ENCODE results near the gene TMEM171. TPM values are rescaled to one million over a fixed set of nuclear protein-coding genes. Genes with fewer than 3 reads are reported as not detected.

Gene TMEM171
- total and polyA plus RNA-seq, 2 of the 8 experiments (the other 6 are each of a cell fraction or from before 2014, with no cell fraction given): 1.0 to 2.2 TPM

DNA sequence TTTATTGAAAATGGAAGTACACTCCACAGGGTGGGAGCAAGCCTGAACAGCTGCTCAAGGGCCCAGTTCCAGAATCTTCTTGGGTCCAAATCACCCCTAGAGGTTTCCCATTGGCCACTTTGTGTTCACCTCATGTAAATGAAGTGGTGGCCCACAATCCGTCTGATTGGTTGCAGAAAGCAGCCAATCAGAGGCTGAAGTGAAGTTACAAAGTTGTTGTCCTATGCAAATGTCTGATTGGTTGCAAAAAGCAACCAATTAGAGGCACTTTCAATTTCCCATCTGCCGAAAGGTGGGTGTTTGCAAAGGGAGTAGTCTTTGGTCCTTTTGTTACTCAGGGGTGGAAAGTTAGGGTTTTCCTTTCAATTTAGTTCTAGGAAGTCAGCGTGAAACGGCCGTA lies 8.8 kb downstream of the TMEM171 start:
- ChIA-PET CTCF (ENCODE audit: partially characterized antibody) (interaction anchor here (0.5 to 0.7 kb wide), 3 partner anchors 32 to 131 kb away, joined by 3 read pairs; no protein-coding TSS in a partner anchor), POLR2A (ENCODE audit: partially characterized antibody) (no interaction called here)
- Histone ChIP-seq H4K20me1 (replicated peaks in 1 of 2; ENCODE audit: control insufficient read depth in 1 of 2, insufficient read depth in 2 of 2, low read length in 2 of 2) (no peaks in the 10 kb centered on the region), H3K4me2 (ENCODE audit: insufficient read depth in 1 of 2, low read depth in 2 of 2, low read length in 2 of 2) (no peak overlapping the region), H2BK20ac (ENCODE audit: low read length) (no peak overlapping the region), H3K23ac (ENCODE audit: insufficient read length) (no peak overlapping the region), H3K9me3 (ENCODE audit: insufficient read depth in 2 of 2, low read depth in 1 of 2, low read length in 1 of 2) (no peaks in the 10 kb centered on the region), H4K5ac (ENCODE audit: insufficient read length, low read depth, low read length) (no peak overlapping the region), H2AK5ac (ENCODE audit: low read depth, low read length) (no peak overlapping the region), H3K4ac (replicated peaks; ENCODE audit: insufficient read length, low read depth, low read length) (no peak overlapping the region), H3K4me3 (ENCODE audit: extremely low read depth in 1 of 4, insufficient read depth in 2 of 4, low read depth in 3 of 4, low read length in 4 of 4) (no peak overlapping the region), H3K4me1 (replicated peaks in 1 of 4; ENCODE audit: control insufficient read depth in 3 of 4, insufficient read depth in 4 of 4, low read length in 3 of 4) (peaks cover 0 to 4% (median 1%) of the 10 kb centered on the region in 4 experiments; a peak in 2 of 7 replicates), H4K91ac (replicated peaks; ENCODE audit: insufficient read length, low read length) (no peak overlapping the region), H2BK5ac (ENCODE audit: low read depth, low read length) (no peak overlapping the region), H3K14ac (ENCODE audit: insufficient read length) (no peak overlapping the region), H3K27me3 (replicated peaks in 1 of 4; ENCODE audit: control insufficient read depth in 3 of 4, extremely low read depth in 1 of 4, insufficient read depth in 3 of 4, low read length in 3 of 4) (no peaks in the 10 kb centered on the region; a peak in 1 of 7 replicates), H3K9ac (replicated peaks in 1 of 4; ENCODE audit: extremely low read depth in 1 of 4, low read depth in 3 of 4, low read length in 3 of 4) (no peak overlapping the region), H3K56ac (replicated peaks; ENCODE audit: insufficient read length, low read depth, low read length) (no peak overlapping the region), H4K8ac (ENCODE audit: extremely low read depth, insufficient read depth, low read length) (no peak overlapping the region), H2BK12ac (ENCODE audit: low read depth, low read length) (no peak overlapping the region), H2BK120ac (replicated peaks; ENCODE audit: low read depth, low read length) (no peak overlapping the region), H2BK15ac (ENCODE audit: low read length) (no peak overlapping the region), H3K79me2 (ENCODE audit: control insufficient read depth in 1 of 2, insufficient read depth in 2 of 2, low read length in 2 of 2) (no peaks in the 10 kb centered on the region), H2AFZ (ENCODE audit: low read length) (no peak overlapping the region), H3K23me2 (ENCODE audit: low read depth, low read length) (no peaks in the 10 kb centered on the region), H3K36me3 (ENCODE audit: control insufficient read depth in 2 of 4, insufficient read depth in 4 of 4, low read length in 3 of 4) (no peaks in the 10 kb centered on the region), H3K79me1 (ENCODE audit: low read depth, low read length) (no peaks in the 10 kb centered on the region), H3K27ac (ENCODE audit: low read depth, low read length) (no peak overlapping the region), H3K18ac (ENCODE audit: extremely low read depth, low read length) (no peak overlapping the region)
- DNase-seq (ENCODE audit: low read depth in 1 of 2, low spot score in 2 of 2): peak in 1 of 2 experiments; percentile 29
- FAIRE-seq: no peak
- WGBS, 2 experiments (ENCODE audit: extremely low coverage in 1 of 2, insufficient coverage in 1 of 2, insufficient read length in 1 of 2, insufficient replicate concordance in 2 of 2, low coverage in 1 of 2, low lambda C conversion rate in 2 of 2, missing lambda C conversion rate in 1 of 2): 88% methylated on average over 5 of the region's 5 CpGs; no CpG with 5 or more reads in 1 of the 2 experiments
- no peak for TF ChIP-seq EZH2 (IDR thresholded peaks at IDR 0.05; ENCODE audit: low read depth, low read length, severe bottlenecking)
- TF ChIP-seq CTBP2 (IDR thresholded peaks at IDR 0.05; ENCODE audit: borderline replicate concordance, insufficient read depth, insufficient read length, low read length): no peak
- TF ChIP-seq POU5F1 (IDR thresholded peaks at IDR 0.05; ENCODE audit: low read depth, low read length): no peak
- no peak for TF ChIP-seq RXRA (IDR thresholded peaks at IDR 0.05; ENCODE audit: insufficient read depth, low read depth, low read length)
- TF ChIP-seq MAFK (IDR thresholded peaks at IDR 0.05; ENCODE audit: low read depth, low read length): no peak
- no peak for TF ChIP-seq CBX8 (IDR thresholded peaks at IDR 0.05; ENCODE audit: borderline replicate concordance, low read depth, low read length)
- TF ChIP-seq NRF1 (IDR thresholded peaks at IDR 0.05; ENCODE audit: low read depth, low read length): no peak
- no peak for TF ChIP-seq SRF (IDR thresholded peaks at IDR 0.05; ENCODE audit: low read depth, low read length)
- TF ChIP-seq RNF2 (IDR thresholded peaks at IDR 0.05; ENCODE audit: borderline replicate concordance, low read depth, low read length, missing control alignments, poor library complexity, severe bottlenecking): no peak
- no peak for TF ChIP-seq BCL11A (IDR thresholded peaks at IDR 0.05; ENCODE audit: low read depth in 2 of 2, low read length in 2 of 2)
- TF ChIP-seq RAD21 (IDR thresholded peaks at IDR 0.05 in 1 of 2, conservative IDR thresholded peaks at IDR 0.05 in 1 of 2; ENCODE audit: low read depth in 2 of 2, low read length in 2 of 2): no peak
- no peak for TF ChIP-seq KDM5A (IDR thresholded peaks at IDR 0.05; ENCODE audit: low read length)
- no peak for TF ChIP-seq NANOG (IDR thresholded peaks at IDR 0.05; ENCODE audit: insufficient read depth, low read depth, low read length, poor library complexity, severe bottlenecking)
